Neural progenitor cell (in vitro differentiated cells): ENCODE results near the gene CEP164. TPM values are rescaled to one million over a fixed set of nuclear protein-coding genes. Genes with fewer than 3 reads are reported as not detected.

Experiments used
- DNase-seq: peaks from one replicate; pipeline ENCODE4 v3.0.0-alpha.2; 2016; ENCODE audit warnings: low spot score
- H2AFZ ChIP-seq: fragments of 200-600 bp; sonication (generic); replicated peaks from 2 replicates; pipeline ENCODE4 v1.6.1; 2016; ENCODE audit warnings: antibody characterized with exemption
- H3F3A ChIP-seq: fragments of 200-600 bp; sonication (generic); 2 replicates; pipeline ENCODE4 v1.6.1; 2016; ENCODE audit warnings: antibody characterized with exemption, low read depth
- H3K27ac ChIP-seq: fragments of 200-600 bp; sonication (generic); 2 replicates; pipeline ENCODE4 v1.5.1; 2016; ENCODE audit warnings: mild to moderate bottlenecking
- H3K27me3 ChIP-seq: fragments of 200-600 bp; sonication (generic); 2 replicates; pipeline ENCODE4 v1.6.1; 2016; ENCODE audit warnings: mild to moderate bottlenecking, moderate library complexity
- H3K36me3 ChIP-seq: fragments of 200-600 bp; sonication (generic); 2 replicates; pipeline ENCODE4 v1.5.1; 2016
- H3K4me1 ChIP-seq: fragments of 200-600 bp; sonication (generic); 2 replicates; pipeline ENCODE4 v1.6.1; 2016; ENCODE audit warnings: mixed run types
- H3K4me2 ChIP-seq: fragments of 200-600 bp; sonication (generic); 2 replicates; pipeline ENCODE4 v1.6.1; 2016
- H3K4me3 ChIP-seq: fragments of 200-600 bp; sonication (generic); 2 replicates; pipeline ENCODE4 v1.5.1; 2016
- H3K79me2 ChIP-seq: fragments of 200-600 bp; sonication (generic); 2 replicates; pipeline ENCODE4 v1.6.1; 2016; ENCODE audit warnings: low read depth
- H3K9ac ChIP-seq: fragments of 200-600 bp; sonication (generic); 2 replicates; pipeline ENCODE4 v1.6.1; 2016
- H3K9me3 ChIP-seq: fragments of 200-600 bp; sonication (generic); 2 replicates; pipeline ENCODE4 v1.5.1; 2016; ENCODE audit warnings: low read depth
- H4K20me1 ChIP-seq: fragments of 200-600 bp; sonication (generic); 2 replicates; pipeline ENCODE4 v1.6.1; 2016; ENCODE audit warnings: low read depth
- H3K27ac Mint-ChIP-seq: 3 replicates; pipeline ENCODE4 v1.8.0; 2021; ENCODE audit warnings: mixed read lengths
- H3K27me3 Mint-ChIP-seq: 2 replicates; pipeline ENCODE4 v1.8.0; 2022; ENCODE audit warnings: low read depth, mild to moderate bottlenecking, inconsistent platforms, moderate library complexity, mixed read lengths; ENCODE audit not compliant: insufficient read depth
- H3K36me3 Mint-ChIP-seq: 3 replicates; pipeline ENCODE4 v1.8.0; 2021; ENCODE audit warnings: mixed read lengths
- H3K4me1 Mint-ChIP-seq: 3 replicates; pipeline ENCODE4 v1.8.0; 2021; ENCODE audit warnings: mixed read lengths
- H3K4me3 Mint-ChIP-seq: 3 replicates; pipeline ENCODE4 v1.8.0; 2021; ENCODE audit warnings: mild to moderate bottlenecking, moderate library complexity, mixed read lengths
- H3K9me3 Mint-ChIP-seq: 3 replicates; pipeline ENCODE4 v1.8.0; 2020; ENCODE audit warnings: mixed read lengths
- EZH2 ChIP-seq: fragments of 200-600 bp; sonication (generic); IDR thresholded peaks from 2 replicates; pipeline ENCODE4 v1.6.1; 2017; ENCODE audit warnings: antibody characterized with exemption, mild to moderate bottlenecking, moderate library complexity
- EZH2phosphoT487 ChIP-seq: fragments of 200-600 bp; sonication (generic); IDR thresholded peaks from 2 replicates; pipeline ENCODE4 v1.6.1; 2017; ENCODE audit warnings: antibody characterized with exemption
- total RNA-seq: library from RNA; depleted of rRNA; stranded (reverse); fragments of >200 nt; gene quantifications from 2 replicates; pipeline ENCODE4 v1.2.3, GENCODE V29; 2015; ENCODE audit warnings: low replicate concordance
- TF ChIP-seq, protein P1 (sequence below): fragments of 200-600 bp; sonication (generic); IDR thresholded peaks from 2 replicates; pipeline ENCODE4 v1.5.1; 2017; ENCODE audit warnings: antibody characterized with exemption, mild to moderate bottlenecking

CEP164 gene
- total RNA-seq, 1 donor from 2014 or later = 24.2 TPM

- Mint-ChIP-seq H3K27me3 (peaks cover 2% of the 10 kb centered on the region), H3K9me3 (no peaks in the 10 kb centered on the region), H3K36me3 (peaks cover 26% of the 10 kb centered on the region), H3K4me1 (peaks cover 5% of the 10 kb centered on the region), H3K4me3 (no peak overlapping the region), H3K27ac (no peak overlapping the region)
- no peaks in the 10 kb centered on the region for H3K36me3 ChIP-seq
- H3K4me3 ChIP-seq = no peak overlapping the region
- no peak overlapping the region for H3K27ac ChIP-seq
- no peak for TF ChIP-seq EZH2
- no peak for TF ChIP-seq EZH2phosphoT487
- TF ChIP-seq, protein P1, sequence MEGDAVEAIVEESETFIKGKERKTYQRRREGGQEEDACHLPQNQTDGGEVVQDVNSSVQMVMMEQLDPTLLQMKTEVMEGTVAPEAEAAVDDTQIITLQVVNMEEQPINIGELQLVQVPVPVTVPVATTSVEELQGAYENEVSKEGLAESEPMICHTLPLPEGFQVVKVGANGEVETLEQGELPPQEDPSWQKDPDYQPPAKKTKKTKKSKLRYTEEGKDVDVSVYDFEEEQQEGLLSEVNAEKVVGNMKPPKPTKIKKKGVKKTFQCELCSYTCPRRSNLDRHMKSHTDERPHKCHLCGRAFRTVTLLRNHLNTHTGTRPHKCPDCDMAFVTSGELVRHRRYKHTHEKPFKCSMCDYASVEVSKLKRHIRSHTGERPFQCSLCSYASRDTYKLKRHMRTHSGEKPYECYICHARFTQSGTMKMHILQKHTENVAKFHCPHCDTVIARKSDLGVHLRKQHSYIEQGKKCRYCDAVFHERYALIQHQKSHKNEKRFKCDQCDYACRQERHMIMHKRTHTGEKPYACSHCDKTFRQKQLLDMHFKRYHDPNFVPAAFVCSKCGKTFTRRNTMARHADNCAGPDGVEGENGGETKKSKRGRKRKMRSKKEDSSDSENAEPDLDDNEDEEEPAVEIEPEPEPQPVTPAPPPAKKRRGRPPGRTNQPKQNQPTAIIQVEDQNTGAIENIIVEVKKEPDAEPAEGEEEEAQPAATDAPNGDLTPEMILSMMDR = no peak
- no peaks in the 10 kb centered on the region for H4K20me1 ChIP-seq
- H3F3A ChIP-seq = no peaks in the 10 kb centered on the region
- no peak overlapping the region for H3K4me2 ChIP-seq
- DNase-seq = no peak
- no peaks in the 10 kb centered on the region for H3K9me3 ChIP-seq
- no peaks in the 10 kb centered on the region for H3K4me1 ChIP-seq
- H2AFZ ChIP-seq = no peak overlapping the region
- no peak overlapping the region for H3K9ac ChIP-seq
- H3K79me2 ChIP-seq = no peaks in the 10 kb centered on the region
- no peaks in the 10 kb centered on the region for H3K27me3 ChIP-seq
Measured at GRCh38 chr11:117366875-117367274, 39.2 kb downstream of the CEP164 start.

- TF ChIP-seq, protein P1 = no peak
- TF ChIP-seq EZH2phosphoT487 = no peak
- no peak for TF ChIP-seq EZH2
- peaks cover 4% of the 10 kb centered on the region for H3K4me1 ChIP-seq
- no peaks in the 10 kb centered on the region for H3F3A ChIP-seq
- H3K9ac ChIP-seq = no peak overlapping the region
- no peaks in the 10 kb centered on the region for H3K27me3 ChIP-seq
- Mint-ChIP-seq H3K9me3 (no peaks in the 10 kb centered on the region), H3K27ac (no peak overlapping the region), H3K4me3 (no peak overlapping the region), H3K27me3 (peaks cover 2% of the 10 kb centered on the region), H3K36me3 (peaks cover 23% of the 10 kb centered on the region), H3K4me1 (peaks cover 8% of the 10 kb centered on the region)
- DNase-seq = no peak
- no peaks in the 10 kb centered on the region for H3K79me2 ChIP-seq
- no peak overlapping the region for H3K27ac ChIP-seq
- no peak overlapping the region for H3K4me2 ChIP-seq
- no peaks in the 10 kb centered on the region for H3K9me3 ChIP-seq
- H4K20me1 ChIP-seq = no peaks in the 10 kb centered on the region
- no peak overlapping the region for H2AFZ ChIP-seq
- H3K36me3 ChIP-seq = no peaks in the 10 kb centered on the region
- H3K4me3 ChIP-seq = no peak overlapping the region
Measured at GRCh38 chr11:117369534-117369933, 41.9 kb downstream of the CEP164 start.

DNA sequence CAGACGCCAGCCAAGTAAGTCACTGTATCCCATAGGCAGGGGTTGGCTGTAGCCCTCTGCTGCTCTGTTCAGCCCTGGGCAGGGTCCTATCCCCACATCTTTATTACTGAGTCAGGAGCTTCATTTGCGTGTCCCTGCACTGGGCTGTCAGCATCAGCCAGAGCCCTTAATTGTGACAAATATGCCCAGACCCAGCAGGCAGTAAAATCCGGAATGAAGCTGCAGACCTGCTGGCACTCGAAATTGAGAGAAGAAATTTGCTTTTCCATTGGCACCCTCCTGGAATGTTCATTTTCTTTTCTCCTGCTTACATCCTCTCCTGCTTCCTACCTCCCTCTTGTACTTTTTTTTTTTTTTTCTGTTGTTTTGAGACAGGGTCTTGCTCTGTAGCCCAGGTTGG lies 43.8 kb downstream of the CEP164 start:
- Histone ChIP-seq H3K4me2 (no peak overlapping the region), H3F3A (no peaks in the 10 kb centered on the region), H3K27ac (no peak overlapping the region), H3K79me2 (no peaks in the 10 kb centered on the region), H3K9me3 (no peaks in the 10 kb centered on the region), H2AFZ (no peak overlapping the region), H3K27me3 (no peaks in the 10 kb centered on the region), H3K36me3 (no peaks in the 10 kb centered on the region), H3K9ac (no peak overlapping the region), H3K4me1 (peaks cover 4% of the 10 kb centered on the region), H4K20me1 (no peaks in the 10 kb centered on the region), H3K4me3 (no peak overlapping the region)
- Mint-ChIP-seq H3K36me3 (peaks cover 22% of the 10 kb centered on the region), H3K4me3 (no peak overlapping the region), H3K27ac (no peak overlapping the region), H3K4me1 (peaks cover 3% of the 10 kb centered on the region), H3K27me3 (peaks cover 2% of the 10 kb centered on the region), H3K9me3 (no peaks in the 10 kb centered on the region)
- TF ChIP-seq, protein P1 = no peak
- no peak for TF ChIP-seq EZH2phosphoT487
- TF ChIP-seq EZH2 = no peak
- no peak for DNase-seq
